HepG2 (cell line): ENCODE data around the gene N4BP2L1. TPM values are rescaled to one million over a fixed set of nuclear protein-coding genes. Genes with fewer than 3 reads are reported as not detected.

ENCODE experiments used
- BRD4 ChIP-seq: sonication (generic); formaldehyde crosslinking; IDR thresholded peaks from 2 replicates; pipeline ENCODE4 v1.4.0; 2020; ENCODE audit warnings: missing genetic modification reagents
- EHMT2 ChIP-seq: fragments of 200-600 bp; sonication (generic); IDR thresholded peaks from 2 replicates; pipeline ENCODE4 v1.7.0; 2017; ENCODE audit warnings: antibody characterized with exemption, low read depth, low read length, borderline replicate concordance
- ELF3 ChIP-seq: IDR thresholded peaks from 2 replicates; pipeline ENCODE4 v1.6.1; 2016; ENCODE audit warnings: missing genetic modification reagents, missing compliant biosample characterization
- KAT7 ChIP-seq: IDR thresholded peaks from 2 replicates; pipeline ENCODE4 v1.6.1; 2018; ENCODE audit warnings: borderline replicate concordance, missing compliant biosample characterization
- MYNN ChIP-seq: sonication (generic); formaldehyde crosslinking; IDR thresholded peaks from 2 replicates; pipeline ENCODE4 v1.4.0; 2020; ENCODE audit warnings: mild to moderate bottlenecking, low read depth, missing genetic modification reagents
- NCOA2 ChIP-seq: sonication (generic); formaldehyde crosslinking; IDR thresholded peaks from 2 replicates; pipeline ENCODE4 v1.8.0; 2022; ENCODE audit warnings: inconsistent platforms
- NR1H2 ChIP-seq: sonication (generic); formaldehyde crosslinking; IDR thresholded peaks from 2 replicates; pipeline ENCODE4 v1.8.1; 2022; ENCODE audit warnings: low read depth, missing genetic modification reagents, borderline replicate concordance
- POGZ ChIP-seq: sonication (generic); formaldehyde crosslinking; IDR thresholded peaks from 2 replicates; pipeline ENCODE4 v1.4.0; 2020; ENCODE audit warnings: mild to moderate bottlenecking, missing genetic modification reagents
- PRMT3 ChIP-seq: sonication (generic); formaldehyde crosslinking; IDR thresholded peaks from 2 replicates; pipeline ENCODE4 v1.8.1; 2022; ENCODE audit warnings: low read depth, mild to moderate bottlenecking, moderate library complexity, missing genetic modification reagents, borderline replicate concordance
- SNAPC2 ChIP-seq: sonication (generic); formaldehyde crosslinking; IDR thresholded peaks from 2 replicates; pipeline ENCODE4 v1.8.1; 2022; ENCODE audit warnings: mild to moderate bottlenecking, missing genetic modification reagents
- SRSF9 ChIP-seq: fragments of 200-400 bp; formaldehyde crosslinking; IDR thresholded peaks from 2 replicates; pipeline ENCODE4 v1.6.1; 2018; ENCODE audit warnings: borderline replicate concordance, mild to moderate bottlenecking, low read depth, low read length; ENCODE audit not compliant: insufficient read depth, poor library complexity, severe bottlenecking
- THAP7 ChIP-seq: sonication (generic); formaldehyde crosslinking; IDR thresholded peaks from 2 replicates; pipeline ENCODE4 v1.8.1; 2023; ENCODE audit warnings: mild to moderate bottlenecking, missing genetic modification reagents
- ZGPAT ChIP-seq: IDR thresholded peaks from 2 replicates; pipeline ENCODE4 v1.6.1; 2016; ENCODE audit warnings: mild to moderate bottlenecking
- ZNF318 ChIP-seq: sonication (generic); formaldehyde crosslinking; IDR thresholded peaks from 2 replicates; pipeline ENCODE4 v1.4.0; 2020; ENCODE audit warnings: mild to moderate bottlenecking, missing genetic modification reagents
- ZNF569 ChIP-seq: sonication (generic); formaldehyde crosslinking; IDR thresholded peaks from 2 replicates; pipeline ENCODE4 v1.5.0; 2020; ENCODE audit warnings: mild to moderate bottlenecking, missing genetic modification reagents, moderate library complexity, borderline replicate concordance
- polyA plus RNA-seq, 8 experiments: library from polyadenylated mRNA; depleted of rRNA in 3 of 8; stranded (reverse) in 7 of 8; unstranded in 1 of 8; fragments of >200 nt; fragmentation: Illumina TruSeq in 4 of 8; extraction: Trizol in 4 of 8; gene quantifications; 2 replicates each; pipeline versions ENCODE4 v1.2.1 to v1.2.3, GENCODE V29; 2011 to 2016; ENCODE audit warnings: low read depth in 4 of 8, missing spikeins in 1 of 8, mixed read lengths in 1 of 8; ENCODE audit not compliant: insufficient read depth in 1 of 8
- total RNA-seq, 5 experiments: library from RNA; depleted of rRNA; stranded (reverse); fragments of >200 nt; fragmentation: Illumina TruSeq; extraction: Trizol; gene quantifications; 2 replicates each; pipeline ENCODE4 v1.2.3, GENCODE V29; 2016; ENCODE audit warnings: low read depth in 1 of 5
- TF ChIP-seq, protein P1 (sequence below): IDR thresholded peaks from 2 replicates; pipeline ENCODE4 v1.6.1; 2012; ENCODE audit warnings: inconsistent platforms
- TF ChIP-seq, protein P2 (sequence below): sonication (generic); formaldehyde crosslinking; IDR thresholded peaks from 2 replicates; pipeline ENCODE4; 2020; ENCODE audit warnings: missing genetic modification reagents, mild to moderate bottlenecking, borderline replicate concordance

N4BP2L1 gene
- total and polyA plus RNA-seq, 2 of the 13 experiments (the other 11 are each of a cell fraction or from before 2014, with no cell fraction given), result 13.2 to 34.5 TPM

- no peak for TF ChIP-seq ZNF318 (CRISPR knock-in tag)
- TF ChIP-seq SNAPC2, result no peak
- TF ChIP-seq, protein P1, sequence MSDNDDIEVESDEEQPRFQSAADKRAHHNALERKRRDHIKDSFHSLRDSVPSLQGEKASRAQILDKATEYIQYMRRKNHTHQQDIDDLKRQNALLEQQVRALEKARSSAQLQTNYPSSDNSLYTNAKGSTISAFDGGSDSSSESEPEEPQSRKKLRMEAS, result no peak
- no peak for TF ChIP-seq ELF3
- peak; percentile 71; the same call in 1 of the 2 replicates for TF ChIP-seq EHMT2
- TF ChIP-seq BRD4 (CRISPR knock-in tag), result no peak
- no peak for TF ChIP-seq PRMT3 (CRISPR knock-in tag)
- TF ChIP-seq POGZ (CRISPR knock-in tag), result peak; percentile 65; the same call in 1 of the 2 replicates
- no peak for TF ChIP-seq ZNF569 (CRISPR knock-in tag)
- TF ChIP-seq ZGPAT (CRISPR knock-in tag), result peak; percentile 37; the same call in 1 of the 2 replicates
- TF ChIP-seq NR1H2, result no peak
- no peak for TF ChIP-seq THAP7 (CRISPR knock-in tag)
- no peak for TF ChIP-seq MYNN (CRISPR knock-in tag)
- TF ChIP-seq SRSF9, result no peak
- peak; percentile 51; the same call in 1 of the 2 replicates for TF ChIP-seq NCOA2 (CRISPR knock-in tag)
- TF ChIP-seq, protein P2, sequence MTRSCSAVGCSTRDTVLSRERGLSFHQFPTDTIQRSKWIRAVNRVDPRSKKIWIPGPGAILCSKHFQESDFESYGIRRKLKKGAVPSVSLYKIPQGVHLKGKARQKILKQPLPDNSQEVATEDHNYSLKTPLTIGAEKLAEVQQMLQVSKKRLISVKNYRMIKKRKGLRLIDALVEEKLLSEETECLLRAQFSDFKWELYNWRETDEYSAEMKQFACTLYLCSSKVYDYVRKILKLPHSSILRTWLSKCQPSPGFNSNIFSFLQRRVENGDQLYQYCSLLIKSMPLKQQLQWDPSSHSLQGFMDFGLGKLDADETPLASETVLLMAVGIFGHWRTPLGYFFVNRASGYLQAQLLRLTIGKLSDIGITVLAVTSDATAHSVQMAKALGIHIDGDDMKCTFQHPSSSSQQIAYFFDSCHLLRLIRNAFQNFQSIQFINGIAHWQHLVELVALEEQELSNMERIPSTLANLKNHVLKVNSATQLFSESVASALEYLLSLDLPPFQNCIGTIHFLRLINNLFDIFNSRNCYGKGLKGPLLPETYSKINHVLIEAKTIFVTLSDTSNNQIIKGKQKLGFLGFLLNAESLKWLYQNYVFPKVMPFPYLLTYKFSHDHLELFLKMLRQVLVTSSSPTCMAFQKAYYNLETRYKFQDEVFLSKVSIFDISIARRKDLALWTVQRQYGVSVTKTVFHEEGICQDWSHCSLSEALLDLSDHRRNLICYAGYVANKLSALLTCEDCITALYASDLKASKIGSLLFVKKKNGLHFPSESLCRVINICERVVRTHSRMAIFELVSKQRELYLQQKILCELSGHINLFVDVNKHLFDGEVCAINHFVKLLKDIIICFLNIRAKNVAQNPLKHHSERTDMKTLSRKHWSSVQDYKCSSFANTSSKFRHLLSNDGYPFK (CRISPR knock-in tag), result no peak
- TF ChIP-seq KAT7 (CRISPR knock-in tag), result no peak
Measured at GRCh38 chr13:32446220-32446619, 18.3 kb upstream of the N4BP2L1 start (continued).
